H9 (cell line): ENCODE measurements around the gene CC2D2B. TPM values are rescaled to one million over a fixed set of nuclear protein-coding genes. Genes with fewer than 3 reads are reported as not detected.

Experiments
- DNase-seq: peaks from one replicate; pipeline ENCODE4 v3.0.0-alpha.2; 2017
- H2AFZ ChIP-seq: one replicate; pipeline ENCODE4 v1.6.1; 2013; ENCODE audit warnings: mild to moderate bottlenecking, low read length, control low read depth, moderate library complexity
- H2AK5ac ChIP-seq: 2 replicates; pipeline ENCODE4 v1.6.1; 2013; ENCODE audit warnings: low read length, control low read depth, mixed read lengths; ENCODE audit not compliant: insufficient read length
- H2BK120ac ChIP-seq: one replicate; pipeline ENCODE4 v1.6.1; 2013; ENCODE audit warnings: low read depth, mild to moderate bottlenecking, low read length, control low read depth, inconsistent platforms; ENCODE audit not compliant: poor library complexity, severe bottlenecking
- H2BK12ac ChIP-seq: 2 replicates; pipeline ENCODE4 v1.6.1; 2013; ENCODE audit warnings: low read length, control low read depth, mixed read lengths, low read depth; ENCODE audit not compliant: insufficient read length
- H2BK15ac ChIP-seq: 2 replicates; pipeline ENCODE4 v1.6.1; 2013; ENCODE audit warnings: low read depth, low read length, control low read depth
- H2BK20ac ChIP-seq: one replicate; pipeline ENCODE4 v1.6.1; 2013; ENCODE audit warnings: low read depth, mild to moderate bottlenecking, low read length, control low read depth, inconsistent platforms; ENCODE audit not compliant: poor library complexity, severe bottlenecking
- H2BK5ac ChIP-seq: 2 replicates; pipeline ENCODE4 v1.6.1; 2013; ENCODE audit warnings: low read length, control low read depth, mixed read lengths; ENCODE audit not compliant: insufficient read length
- H3K14ac ChIP-seq: 2 replicates; pipeline ENCODE4 v1.6.1; 2013; ENCODE audit warnings: low read length, control low read depth; ENCODE audit not compliant: insufficient read depth
- H3K18ac ChIP-seq: 2 replicates; pipeline ENCODE4 v1.6.1; 2013; ENCODE audit warnings: low read depth, mild to moderate bottlenecking, mixed read lengths, low read length, control low read depth; ENCODE audit not compliant: insufficient read length
- H3K23ac ChIP-seq: 2 replicates; pipeline ENCODE4 v1.6.1; 2013; ENCODE audit warnings: low read length, control low read depth, mixed read lengths, low read depth; ENCODE audit not compliant: insufficient read length
- H3K23me2 ChIP-seq: 2 replicates; pipeline ENCODE4 v1.6.1; 2013; ENCODE audit warnings: low read depth, mild to moderate bottlenecking, mixed read lengths, low read length, control low read depth; ENCODE audit not compliant: insufficient read length, poor library complexity, severe bottlenecking
- H3K27ac ChIP-seq: 2 replicates; pipeline ENCODE4 v1.5.1; 2013; ENCODE audit warnings: low read length, control low read depth, mixed read lengths, low read depth; ENCODE audit not compliant: insufficient read length
- H3K27me3 ChIP-seq: 2 replicates; pipeline ENCODE4 v1.6.1; 2013; ENCODE audit warnings: low read length, control low read depth, inconsistent platforms; ENCODE audit not compliant: insufficient read depth
- H3K4ac ChIP-seq: 2 replicates; pipeline ENCODE4 v1.6.1; 2013; ENCODE audit warnings: low read depth, mild to moderate bottlenecking, control low read depth, inconsistent platforms, low read length, moderate library complexity
- H3K4me1 ChIP-seq: 2 replicates; pipeline ENCODE4 v1.6.1; 2013; ENCODE audit warnings: low read length, control low read depth, inconsistent platforms; ENCODE audit not compliant: insufficient read depth
- H3K4me2 ChIP-seq: 2 replicates; pipeline ENCODE4 v1.6.1; 2013; ENCODE audit warnings: low read length, control low read depth, mixed read lengths; ENCODE audit not compliant: insufficient read length, insufficient read depth
- H3K56ac ChIP-seq: 2 replicates; pipeline ENCODE4 v1.6.1; 2013; ENCODE audit warnings: low read depth, mild to moderate bottlenecking, mixed read lengths, low read length, control low read depth; ENCODE audit not compliant: insufficient read length
- H3K79me1 ChIP-seq: 2 replicates; pipeline ENCODE4 v1.6.1; 2013; ENCODE audit warnings: low read depth, mild to moderate bottlenecking, moderate library complexity, low read length, control low read depth, inconsistent platforms; ENCODE audit not compliant: insufficient read depth, poor library complexity, severe bottlenecking
- H3K79me2 ChIP-seq: 2 replicates; pipeline ENCODE4 v1.6.1; 2013; ENCODE audit warnings: low read length, control low read depth, inconsistent platforms; ENCODE audit not compliant: insufficient read depth
- H3K9ac ChIP-seq: 2 replicates; pipeline ENCODE4 v1.6.1; 2013; ENCODE audit warnings: low read length, control low read depth, mixed read lengths; ENCODE audit not compliant: insufficient read length; ENCODE audit errors: extremely low read depth
- H3K9me3 ChIP-seq: one replicate; pipeline ENCODE4 v1.6.1; 2013; ENCODE audit warnings: low read depth, low read length, inconsistent platforms; ENCODE audit not compliant: control insufficient read depth
- H3T11ph ChIP-seq: one replicate; pipeline ENCODE4 v1.6.1; 2013; ENCODE audit warnings: mild to moderate bottlenecking, low read length, control low read depth, inconsistent platforms
- H4K20me1 ChIP-seq: one replicate; pipeline ENCODE4 v1.6.1; 2013; ENCODE audit not compliant: control insufficient read depth, insufficient read length, insufficient read depth
- H4K5ac ChIP-seq: 2 replicates; pipeline ENCODE4 v1.6.1; 2013; ENCODE audit warnings: low read depth, mild to moderate bottlenecking, mixed read lengths, low read length, control low read depth; ENCODE audit not compliant: insufficient read length
- H4K8ac ChIP-seq: replicated peaks from 2 replicates; pipeline ENCODE4 v1.6.1; 2013; ENCODE audit warnings: low read length, control low read depth, mixed read lengths, low read depth; ENCODE audit not compliant: insufficient read length
- H4K91ac ChIP-seq: 2 replicates; pipeline ENCODE4 v1.6.1; 2013; ENCODE audit warnings: low read depth, mild to moderate bottlenecking, moderate library complexity, mixed read lengths, low read length, control low read depth; ENCODE audit not compliant: insufficient read length
- H3K27ac Mint-ChIP-seq, 3 experiments: 2 replicates in 2 of 3; 3 replicates in 1 of 3; pipeline ENCODE4 v1.8.0; 2020 to 2021; ENCODE audit warnings: mixed read lengths in 3 of 3, mild to moderate bottlenecking in 1 of 3, moderate library complexity in 1 of 3
- H3K27me3 Mint-ChIP-seq: 2 replicates; pipeline ENCODE4 v1.8.0; 2021; ENCODE audit warnings: low read depth, mild to moderate bottlenecking, moderate library complexity, mixed read lengths
- H3K36me3 Mint-ChIP-seq, 3 experiments: 2 replicates in 2 of 3; 3 replicates in 1 of 3; pipeline ENCODE4 v1.8.0; 2020 to 2021; ENCODE audit warnings: low read depth in 3 of 3, mixed read lengths in 3 of 3; ENCODE audit not compliant: insufficient read depth in 1 of 3
- H3K4me1 Mint-ChIP-seq, 2 experiments: 2 replicates each; pipeline ENCODE4 v1.8.0; 2020; ENCODE audit warnings: mixed read lengths in 2 of 2
- H3K4me3 Mint-ChIP-seq, 2 experiments: 2 replicates in 1 of 2; 3 replicates in 1 of 2; pipeline ENCODE4 v1.8.0; 2020 to 2021; ENCODE audit warnings: mild to moderate bottlenecking in 2 of 2, mixed read lengths in 2 of 2, moderate library complexity in 1 of 2
- H3K9me3 Mint-ChIP-seq, 2 experiments: 2 replicates in 1 of 2; 3 replicates in 1 of 2; pipeline ENCODE4 v1.8.0; 2020; ENCODE audit warnings: mild to moderate bottlenecking in 2 of 2, mixed read lengths in 2 of 2, moderate library complexity in 1 of 2
- CTCF ChIP-seq: fragments of 200-600 bp; sonication (generic); conservative IDR thresholded peaks from 3 replicates; pipeline ENCODE4 v1.8.0; 2021; ENCODE audit warnings: antibody characterized with exemption, mild to moderate bottlenecking
- WGBS: extraction: QIAGEN DNeasy Blood & Tissue Kit; methylation state at CpG from one replicate; pipeline ENCODE4 v1.1.7; 2013; ENCODE audit warnings: missing lambda C conversion rate, low lambda C conversion rate, mixed read lengths; ENCODE audit not compliant: insufficient read length; ENCODE audit errors: extremely low coverage; 5-methylcytosine and 5-hydroxymethylcytosine counted together
- total RNA-seq: library from RNA; stranded (reverse); gene quantifications from 2 replicates; pipeline ENCODE4 v1.2.1, GENCODE V29; 2021

CC2D2B gene
- total RNA-seq, 1 experiment from 2014 or later: 0.72 TPM

DNA sequence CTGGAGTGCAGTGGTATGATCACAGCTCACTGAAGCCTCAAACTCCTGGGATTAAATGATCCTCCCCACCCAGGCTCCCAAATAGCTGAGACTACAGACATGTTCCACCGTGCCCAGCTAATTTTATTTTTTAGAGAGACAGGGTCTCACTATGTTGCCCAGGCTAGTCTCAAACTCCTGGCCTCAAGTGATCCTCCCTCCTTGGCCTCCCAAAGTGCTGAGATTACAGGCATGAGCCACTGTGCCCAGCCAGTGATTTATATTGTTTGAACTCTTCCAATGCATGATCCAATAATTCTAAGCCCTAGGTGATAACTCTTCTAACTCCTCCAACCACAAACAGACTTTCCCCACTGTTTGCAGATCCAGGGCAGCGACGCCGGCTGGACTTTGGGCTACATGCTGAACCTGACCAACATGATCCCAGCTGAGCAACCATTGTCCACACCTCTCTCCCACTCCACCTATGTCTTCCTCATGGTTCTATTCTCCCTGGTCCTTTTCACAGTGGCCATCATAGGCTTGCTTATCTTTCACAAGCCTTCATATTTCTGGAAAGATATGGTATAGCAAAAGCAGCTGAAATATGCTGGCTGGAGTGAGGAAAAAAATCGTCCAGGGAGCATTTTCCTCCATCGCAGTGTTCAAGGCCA is 41.8 kb upstream of the CC2D2B start:
- no peak overlapping the region for H3K4me2 ChIP-seq
- H4K5ac ChIP-seq: no peak overlapping the region
- no peak overlapping the region for H2AK5ac ChIP-seq
- no peaks in the 10 kb centered on the region for H3K23me2 ChIP-seq
- H3K23ac ChIP-seq: no peak overlapping the region
- H3K27me3 ChIP-seq: no peaks in the 10 kb centered on the region
- no peak overlapping the region for H3K9ac ChIP-seq
- H2BK15ac ChIP-seq: no peak overlapping the region
- no CpG with 5 or more reads among the region's 6 CpGs for WGBS
- TF ChIP-seq CTCF: no peak
- H3K14ac ChIP-seq: no peak overlapping the region
- no peak overlapping the region for H3K56ac ChIP-seq
- no peak overlapping the region for H2BK120ac ChIP-seq
- H3K4ac ChIP-seq: no peak overlapping the region
- no peak overlapping the region for H3K27ac ChIP-seq
- no peak overlapping the region for H3T11ph ChIP-seq
- H3K27me3 Mint-ChIP-seq: no peaks in the 10 kb centered on the region
- H3K79me2 ChIP-seq: no peaks in the 10 kb centered on the region; the same call in 1 of the 2 replicates
- H3K36me3 Mint-ChIP-seq: peaks cover 0 to 5% (median 0%) of the 10 kb centered on the region in 3 experiments; a peak in 3 of 7 replicates
- no peaks in the 10 kb centered on the region for H4K20me1 ChIP-seq
- H2BK5ac ChIP-seq: no peak overlapping the region
- H3K4me1 Mint-ChIP-seq: no peaks in the 10 kb centered on the region; a peak in 1 of 4 replicates
- H3K9me3 Mint-ChIP-seq: no peaks in the 10 kb centered on the region
- H3K27ac Mint-ChIP-seq: no peak overlapping the region
- H4K91ac ChIP-seq: no peak overlapping the region
- H3K79me1 ChIP-seq: no peaks in the 10 kb centered on the region
- H2AFZ ChIP-seq: no peak overlapping the region
- no peak for DNase-seq
- no peak overlapping the region for H2BK20ac ChIP-seq
- H3K9me3 ChIP-seq: no peaks in the 10 kb centered on the region
- H3K4me1 ChIP-seq: no peaks in the 10 kb centered on the region
- no peak overlapping the region for H2BK12ac ChIP-seq
- no peak overlapping the region for H4K8ac ChIP-seq
- H3K4me3 Mint-ChIP-seq: no peak overlapping the region
- H3K18ac ChIP-seq: no peak overlapping the region
